Spleen (tissue), 7 donors: ENCODE measurements around the gene TLX1.

Source experiments
- POLR2A ChIP-seq, 3 donors: fragments of 450-650 bp; IDR thresholded peaks; one replicate each; pipeline ENCODE4 v1.5.1; 2017; ENCODE audit warnings: antibody characterized with exemption in 3 of 3, mild to moderate bottlenecking in 1 of 3
- POLR2AphosphoS5 ChIP-seq, 3 donors: sonication (generic); formaldehyde crosslinking; IDR thresholded peaks; one replicate each; pipeline ENCODE4 v1.5.1; 2017; ENCODE audit warnings: antibody characterized with exemption in 3 of 3
- TF ChIP-seq, protein P1 (sequence below), 11 experiments: fragments of 200-600 bp in 7 of 11; fragments of 450-650 bp in 4 of 11; sonication (generic) in 4 of 11; IDR thresholded peaks in 8 of 11; conservative IDR thresholded peaks in 3 of 11; 1 replicate in 7 of 11; 2 replicates in 4 of 11; pipeline versions ENCODE4 v1.4.0 to v1.8.0; 2016 to 2021; ENCODE audit warnings: antibody characterized with exemption in 11 of 11, inconsistent platforms in 4 of 11, mild to moderate bottlenecking in 1 of 11
- donor health status: DM: no; HTN: no; CAD: no; lungs with moderate emphysema.
- donor health status: DM: no; HTN: no; CAD: no.
- donor health status: DM: no; HTN: no; CAD: no.

- TF ChIP-seq, protein P1, sequence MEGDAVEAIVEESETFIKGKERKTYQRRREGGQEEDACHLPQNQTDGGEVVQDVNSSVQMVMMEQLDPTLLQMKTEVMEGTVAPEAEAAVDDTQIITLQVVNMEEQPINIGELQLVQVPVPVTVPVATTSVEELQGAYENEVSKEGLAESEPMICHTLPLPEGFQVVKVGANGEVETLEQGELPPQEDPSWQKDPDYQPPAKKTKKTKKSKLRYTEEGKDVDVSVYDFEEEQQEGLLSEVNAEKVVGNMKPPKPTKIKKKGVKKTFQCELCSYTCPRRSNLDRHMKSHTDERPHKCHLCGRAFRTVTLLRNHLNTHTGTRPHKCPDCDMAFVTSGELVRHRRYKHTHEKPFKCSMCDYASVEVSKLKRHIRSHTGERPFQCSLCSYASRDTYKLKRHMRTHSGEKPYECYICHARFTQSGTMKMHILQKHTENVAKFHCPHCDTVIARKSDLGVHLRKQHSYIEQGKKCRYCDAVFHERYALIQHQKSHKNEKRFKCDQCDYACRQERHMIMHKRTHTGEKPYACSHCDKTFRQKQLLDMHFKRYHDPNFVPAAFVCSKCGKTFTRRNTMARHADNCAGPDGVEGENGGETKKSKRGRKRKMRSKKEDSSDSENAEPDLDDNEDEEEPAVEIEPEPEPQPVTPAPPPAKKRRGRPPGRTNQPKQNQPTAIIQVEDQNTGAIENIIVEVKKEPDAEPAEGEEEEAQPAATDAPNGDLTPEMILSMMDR (IDR thresholded peaks at IDR 0.05 in 8 of 11, conservative IDR thresholded peaks at IDR 0.05 in 3 of 11), result no peak
- TF ChIP-seq POLR2AphosphoS5 (IDR thresholded peaks at IDR 0.05) (peak in 1 of 3 donors; percentile 15), POLR2A (IDR thresholded peaks at IDR 0.05) (no peak)
Observed at GRCh38 chr10:101132636-101133473, 1.8 kb downstream of the TLX1 start.
